Measurements from ENCODE around the gene KLF6.
"Not testable (repeated sequence)": the region's sequence is repeated elsewhere in the genome, so short reads cannot be mapped to it uniquely, and the experiment has no call there.

Gene KLF6

GRCh38 chr10:3740157-3740871 is 44.7 kb downstream of the KLF6 start:
- no peak for DNase-seq (ENCODE audit: extremely low spot score, insufficient read length, low read depth)
- FAIRE-seq = peak; percentile 60

DNA sequence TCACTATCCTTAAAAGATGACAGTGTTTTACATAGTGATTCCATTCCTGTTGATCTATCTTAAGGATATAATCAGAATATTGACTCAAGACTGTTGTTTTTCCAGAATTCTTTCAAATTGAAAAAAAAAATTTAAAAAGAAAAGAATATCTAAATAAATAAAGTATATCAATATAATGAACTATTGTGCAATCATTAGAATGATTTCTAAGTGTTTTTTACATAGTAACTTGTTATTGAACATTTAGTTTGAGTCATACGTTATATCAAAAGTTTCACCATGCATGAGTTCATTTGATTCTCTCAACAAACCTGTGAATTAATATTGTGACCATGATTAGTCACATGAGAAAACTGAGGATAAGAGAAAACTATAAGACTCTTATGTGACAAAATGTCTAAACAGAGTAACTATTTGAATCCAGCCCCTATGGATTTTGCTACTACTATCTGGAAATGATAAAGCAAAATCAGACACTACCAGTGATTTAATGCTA is 46.1 kb downstream of the KLF6 start:
- no peak for DNase-seq (ENCODE audit: extremely low spot score, insufficient read length, low read depth)
- FAIRE-seq = no peak

- DNase-seq (ENCODE audit: extremely low spot score, insufficient read length, low read depth) = no peak
- FAIRE-seq = peak; percentile 31
Observed at GRCh38 chr10:3737864-3738263, 47.1 kb downstream of the KLF6 start.

- FAIRE-seq = no peak
- no peak for DNase-seq (ENCODE audit: extremely low spot score, insufficient read length, low read depth)
Observed at GRCh38 chr10:3735175-3735574, 49.8 kb downstream of the KLF6 start.

DNA sequence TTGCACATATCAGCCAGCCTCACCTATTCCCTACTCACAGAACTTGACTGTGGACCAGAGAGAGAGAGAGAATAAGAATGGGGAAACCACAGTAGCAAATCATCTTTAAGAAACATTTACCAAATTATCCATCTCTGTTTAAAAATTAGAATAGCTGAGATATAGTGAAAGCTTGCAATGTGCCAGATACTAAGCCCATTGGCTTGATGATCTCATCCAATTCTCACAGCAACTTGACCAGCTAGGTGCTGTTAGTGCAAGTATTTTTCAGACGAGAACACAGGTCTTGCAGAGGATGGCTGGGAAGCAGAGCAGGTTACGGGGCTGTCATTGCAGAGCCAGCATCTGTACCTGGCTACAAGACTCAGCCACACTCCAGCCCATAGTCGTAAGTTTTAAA is 50.9 kb downstream of the KLF6 start:
- DNase-seq (ENCODE audit: extremely low spot score, insufficient read length, low read depth) (no peak), FAIRE-seq (no peak)

- FAIRE-seq; DNase-seq (ENCODE audit: extremely low spot score, insufficient read length, low read depth): not testable (repeated sequence)
Observed at GRCh38 chr10:3732183-3732582, 52.8 kb downstream of the KLF6 start.

DNA sequence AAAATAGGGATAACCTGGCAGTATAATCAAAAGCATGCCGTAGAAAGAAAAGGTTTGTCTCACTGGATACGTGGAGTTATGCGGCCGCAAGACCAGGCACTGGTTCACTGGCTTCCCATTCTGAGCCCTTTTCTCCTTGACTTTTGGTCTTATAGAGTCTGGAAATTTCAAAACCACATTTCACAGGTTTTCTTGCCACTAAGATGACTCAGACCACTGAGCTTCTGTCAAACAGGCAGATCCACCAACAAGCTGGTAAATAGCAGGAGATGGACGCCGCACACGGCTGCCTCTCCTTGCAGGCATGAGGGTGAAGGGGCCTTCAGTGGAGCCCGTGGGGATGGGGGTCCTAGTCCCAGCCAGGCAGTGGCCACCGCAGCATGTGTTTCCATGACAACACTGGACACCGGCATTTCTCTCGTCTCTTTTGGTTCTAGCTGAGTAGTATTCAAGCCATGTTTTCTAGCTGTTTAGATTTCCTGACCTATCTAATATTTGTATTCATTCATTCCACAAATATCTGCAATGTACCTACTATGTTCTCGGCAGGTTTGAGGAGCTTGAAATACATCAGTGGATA is 55.5 kb downstream of the KLF6 start:
- FAIRE-seq (no peak), DNase-seq (ENCODE audit: extremely low spot score, insufficient read length, low read depth) (no peak)

DNA sequence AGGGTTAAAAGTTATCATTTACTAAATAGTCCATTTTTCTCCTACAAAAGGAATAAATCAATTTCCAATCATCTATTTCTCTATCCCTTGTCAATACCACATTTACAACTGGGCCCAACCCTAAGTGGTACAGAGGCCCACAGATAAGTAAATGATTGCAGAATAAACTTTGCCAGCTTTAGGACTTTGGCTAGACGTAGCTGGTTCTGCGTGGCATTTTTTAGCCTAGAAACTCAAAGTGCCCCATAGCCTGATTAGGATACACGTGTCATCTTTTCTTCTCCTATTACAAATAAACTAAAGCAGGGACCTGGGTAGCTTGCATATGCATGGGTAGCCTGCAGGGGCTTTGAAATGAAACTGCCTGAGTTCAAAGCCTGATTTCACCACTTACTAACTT is 56.4 kb downstream of the KLF6 start:
- no peak for FAIRE-seq
- DNase-seq (ENCODE audit: extremely low spot score, insufficient read length, low read depth) = no peak

DNA sequence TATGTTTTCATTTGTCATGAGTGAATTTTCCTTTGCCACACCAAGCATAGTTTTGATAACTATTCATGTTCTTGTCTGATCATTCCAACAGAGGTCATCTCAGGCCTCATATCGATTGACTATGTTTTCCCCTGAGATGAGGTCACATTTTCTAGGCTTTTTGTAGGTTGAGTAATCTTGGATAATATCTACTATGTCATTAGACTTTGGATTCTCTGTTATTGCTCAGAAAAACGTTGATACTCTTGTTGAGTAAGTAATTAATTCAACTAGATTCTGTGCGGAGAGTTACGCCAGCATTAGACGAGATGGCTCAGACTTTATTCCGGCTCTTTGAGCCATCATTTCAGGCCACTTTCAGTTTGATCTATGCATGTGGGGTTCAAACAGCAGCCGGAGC is 57.7 kb downstream of the KLF6 start:
- FAIRE-seq (no peak), DNase-seq (ENCODE audit: extremely low spot score, insufficient read length, low read depth) (no peak)

All from GM18507 (cell line).